Hematopoietic multipotent progenitor cell treated with erythropoietin and hydrocortisone succinate and interleukin-3 and kit ligand, for 8 days (in vitro differentiated cells): Measurements from ENCODE around the gene PXK.
"Not testable (repeated sequence)": the region's sequence is repeated elsewhere in the genome, so short reads cannot be mapped to it uniquely, and the experiment has no call there.

Experiments used
- DNase-seq: peaks from one replicate; pipeline ENCODE4 v3.0.0-alpha.2; 2015

PXK gene

GRCh38 chr3:58323529-58324390 lies 8.9 kb upstream of the PXK start:
- DNase-seq: peak; percentile 71

- no peak for DNase-seq
Measured at GRCh38 chr3:58324391-58325390, 8.0 kb upstream of the PXK start.

- DNase-seq: no peak
Measured at GRCh38 chr3:58325525-58325992, 7.1 kb upstream of the PXK start.

- DNase-seq: no peak
Measured at GRCh38 chr3:58326267-58326900, 6.3 kb upstream of the PXK start.

- peak; percentile 46 for DNase-seq
Measured at GRCh38 chr3:58329150-58329921, 3.4 kb upstream of the PXK start.

GRCh38 chr3:58329922-58330413 lies 2.7 kb upstream of the PXK start:
- DNase-seq: no peak

- DNase-seq: no peak
Measured at GRCh38 chr3:58331593-58332152, 1.0 kb upstream of the PXK start.

- peak; percentile 30 for DNase-seq
Measured at GRCh38 chr3:58333206-58334012, 717 bp downstream of the PXK start.

GRCh38 chr3:58334013-58334321 lies 1.3 kb downstream of the PXK start:
- no peak for DNase-seq

- DNase-seq: peak; percentile 27
Measured at GRCh38 chr3:58334506-58334884, 1.8 kb downstream of the PXK start.

- no peak for DNase-seq
Measured at GRCh38 chr3:58335652-58335947, 2.9 kb downstream of the PXK start.

GRCh38 chr3:58336135-58336882 lies 3.6 kb downstream of the PXK start:
- no peak for DNase-seq

- DNase-seq: no peak
Measured at GRCh38 chr3:58337190-58337589, 4.5 kb downstream of the PXK start.

- not testable (repeated sequence) for DNase-seq
Measured at GRCh38 chr3:58339146-58339545, 6.5 kb downstream of the PXK start.

- DNase-seq: no peak
Measured at GRCh38 chr3:58340594-58341244, 8.0 kb downstream of the PXK start.

- no peak for DNase-seq
Measured at GRCh38 chr3:58341376-58341775, 8.7 kb downstream of the PXK start.

GRCh38 chr3:58342676-58343075 lies 10.0 kb downstream of the PXK start:
- DNase-seq: no peak

- no peak for DNase-seq
Measured at GRCh38 chr3:58345457-58345856, 12.8 kb downstream of the PXK start.

GRCh38 chr3:58346368-58346767 lies 13.7 kb downstream of the PXK start:
- no peak for DNase-seq

- DNase-seq: no peak
Measured at GRCh38 chr3:58347984-58348383, 15.3 kb downstream of the PXK start.
